ENCODE results near the gene SOBP.
A peak's percentile ranks its signal among the peaks of the same experiment; 100 is the strongest.

Gene SOBP

GRCh38 chr6:107699254-107699653 is 209.3 kb downstream of the SOBP start:
- TF ChIP-seq CTCF (IDR thresholded peaks at IDR 0.05; ENCODE audit: low read depth, low read length, missing control alignments) = no peak
- H3K4me3 ChIP-seq (replicated peaks; ENCODE audit: low read depth, low read length) = no peak overlapping the region
- DNase-seq (ENCODE audit: extremely low read depth, low read depth) = no peak

DNA sequence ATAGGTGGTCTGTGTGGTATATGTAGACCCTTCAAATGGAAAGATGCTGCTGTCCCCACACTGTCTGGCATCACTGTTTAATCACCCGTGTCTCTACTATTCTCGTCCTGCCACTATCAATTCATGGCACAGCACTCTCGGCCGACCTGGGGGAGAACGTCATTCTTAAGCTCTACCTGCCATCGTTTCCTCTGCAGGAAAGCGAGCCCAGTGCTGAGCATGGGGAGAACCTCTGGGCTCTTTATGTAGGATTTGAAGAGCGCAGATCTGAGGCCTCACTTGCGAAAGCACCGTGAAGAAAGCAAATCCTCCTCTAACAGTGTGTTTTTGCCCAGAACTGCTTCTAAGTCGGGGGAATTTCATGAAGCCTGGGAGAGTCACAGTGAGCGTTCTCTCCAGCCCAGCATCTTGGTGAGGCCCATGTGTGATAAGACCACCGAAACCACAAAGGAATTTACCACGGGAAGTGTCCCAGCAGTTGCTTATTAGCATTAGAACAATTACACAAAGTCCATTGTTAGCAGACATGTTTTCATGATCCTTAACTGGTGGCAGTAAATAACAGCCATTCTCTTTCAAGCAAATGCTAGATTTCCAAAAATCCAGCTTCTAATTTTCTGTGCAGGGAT is 209.9 kb downstream of the SOBP start:
- H3K4me3 ChIP-seq (replicated peaks; ENCODE audit: low read depth, low read length) = no peak overlapping the region
- no peak for DNase-seq (ENCODE audit: extremely low read depth, low read depth)
- TF ChIP-seq CTCF (IDR thresholded peaks at IDR 0.05; ENCODE audit: low read depth, low read length, missing control alignments) = no peak

GRCh38 chr6:107703606-107704005 is 213.7 kb downstream of the SOBP start:
- DNase-seq (ENCODE audit: extremely low read depth, low read depth) = no peak
- TF ChIP-seq CTCF (IDR thresholded peaks at IDR 0.05; ENCODE audit: low read depth, low read length, missing control alignments) = no peak
- no peak overlapping the region for H3K4me3 ChIP-seq (replicated peaks; ENCODE audit: low read depth, low read length)

DNA sequence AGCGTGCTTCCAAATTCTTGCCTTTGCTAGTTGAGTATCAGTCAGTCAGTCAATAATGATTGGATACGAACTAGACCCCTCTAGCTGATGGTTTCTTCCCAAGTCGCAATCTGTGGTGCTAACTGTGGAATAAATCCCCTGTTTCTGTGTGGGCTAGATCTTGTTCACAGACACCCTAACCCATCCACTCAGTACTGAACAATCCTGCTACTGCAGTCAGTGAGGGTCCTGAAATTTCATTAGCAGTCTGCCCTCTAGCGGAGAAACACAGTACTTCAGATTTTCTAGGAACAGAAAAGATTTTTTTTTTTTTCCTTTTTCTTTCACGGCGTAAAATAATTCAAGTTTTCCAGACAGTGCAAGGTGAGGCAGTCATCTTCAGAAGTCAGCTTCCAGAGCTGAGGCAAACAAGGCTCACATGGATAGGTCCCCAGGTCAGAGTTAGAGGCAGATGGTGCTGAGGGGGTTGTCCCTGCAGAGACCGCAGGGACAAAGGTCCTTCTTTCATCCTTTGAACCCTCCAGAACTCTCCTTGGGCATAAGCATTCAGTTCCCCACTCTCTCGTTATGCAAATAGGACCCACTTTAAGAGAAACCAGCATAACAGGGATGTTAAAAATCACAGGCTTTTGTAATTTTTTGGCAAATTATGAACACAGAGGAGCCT is 214.6 kb downstream of the SOBP start:
- no peak overlapping the region for H3K4me3 ChIP-seq (replicated peaks; ENCODE audit: low read depth, low read length)
- peak; percentile 74 for TF ChIP-seq CTCF (IDR thresholded peaks at IDR 0.05; ENCODE audit: low read depth, low read length, missing control alignments)
- no peak for DNase-seq (ENCODE audit: extremely low read depth, low read depth)

DNA sequence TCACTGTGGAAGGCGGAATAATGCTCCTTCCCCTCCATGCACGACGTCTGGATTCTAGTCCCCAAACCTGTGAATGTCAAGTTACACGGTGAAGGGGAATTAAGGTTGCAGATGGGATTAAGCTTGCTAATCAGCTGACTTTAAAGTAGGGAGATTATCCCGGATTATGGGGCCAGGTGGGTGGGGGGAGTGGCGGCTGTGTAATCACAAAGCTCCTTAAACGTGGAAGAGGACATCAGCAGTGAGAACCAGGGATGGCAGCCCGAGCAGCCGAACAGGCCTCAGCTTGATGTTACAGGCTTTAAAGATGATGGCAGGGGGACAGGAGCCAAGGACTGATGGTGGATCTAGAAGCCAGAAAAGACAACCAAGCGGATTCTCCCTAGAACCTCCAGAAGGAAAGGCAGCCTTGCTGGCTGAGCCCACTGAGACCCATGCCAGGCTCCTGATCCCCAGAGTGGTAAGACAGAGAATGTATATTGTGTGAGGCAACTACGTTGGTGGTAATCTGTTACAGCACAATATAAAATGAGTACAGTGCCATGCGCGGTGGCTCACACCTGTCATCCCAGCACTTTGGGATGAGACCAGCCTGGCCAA is 216.7 kb downstream of the SOBP start:
- no peak overlapping the region for H3K4me3 ChIP-seq (replicated peaks; ENCODE audit: low read depth, low read length)
- no peak for DNase-seq (ENCODE audit: extremely low read depth, low read depth)
- no peak for TF ChIP-seq CTCF (IDR thresholded peaks at IDR 0.05; ENCODE audit: low read depth, low read length, missing control alignments)

- no peak for TF ChIP-seq CTCF (IDR thresholded peaks at IDR 0.05; ENCODE audit: low read depth, low read length, missing control alignments)
- H3K4me3 ChIP-seq (replicated peaks; ENCODE audit: low read depth, low read length) = no peak overlapping the region
- no peak for DNase-seq (ENCODE audit: extremely low read depth, low read depth)
Measured at GRCh38 chr6:107707346-107708275, 217.7 kb downstream of the SOBP start.
